Neuronal stem cell (in vitro differentiated cells): ENCODE results near the gene DNASE1L3.
A peak's percentile ranks its signal among the peaks of the same experiment; 100 is the strongest.

Source experiments
- DNase-seq: peaks from one replicate; pipeline ENCODE4 v3.0.0-alpha.2; 2013; ENCODE audit warnings: low spot score
- H2AFZ ChIP-seq: one replicate; pipeline ENCODE4 v1.6.1; 2013; ENCODE audit warnings: mild to moderate bottlenecking, low read length, inconsistent platforms
- H2AK5ac ChIP-seq: 2 replicates; pipeline ENCODE4 v1.6.1; 2013; ENCODE audit warnings: low read depth, mild to moderate bottlenecking, inconsistent platforms, low read length, moderate library complexity, mixed read lengths
- H2BK120ac ChIP-seq: 2 replicates; pipeline ENCODE4 v1.6.1; 2013; ENCODE audit warnings: low read depth, mild to moderate bottlenecking, inconsistent platforms, low read length, moderate library complexity, mixed read lengths
- H2BK12ac ChIP-seq: one replicate; pipeline ENCODE4 v1.6.1; 2013; ENCODE audit warnings: low read length, inconsistent platforms
- H2BK15ac ChIP-seq: 2 replicates; pipeline ENCODE4 v1.6.1; 2013; ENCODE audit warnings: mild to moderate bottlenecking, low read length, inconsistent platforms, mixed read lengths
- H2BK5ac ChIP-seq: one replicate; pipeline ENCODE4 v1.6.1; 2013; ENCODE audit warnings: inconsistent platforms, mild to moderate bottlenecking, low read length, moderate library complexity
- H3K14ac ChIP-seq: one replicate; pipeline ENCODE4 v1.6.1; 2013; ENCODE audit warnings: low read length, inconsistent platforms
- H3K18ac ChIP-seq: 2 replicates; pipeline ENCODE4 v1.6.1; 2013; ENCODE audit warnings: low read length, inconsistent platforms
- H3K23ac ChIP-seq: 2 replicates; pipeline ENCODE4 v1.6.1; 2013; ENCODE audit warnings: low read depth, mild to moderate bottlenecking, mixed read lengths, low read length, inconsistent platforms; ENCODE audit not compliant: poor library complexity
- H3K27ac ChIP-seq: replicated peaks from 3 replicates; pipeline ENCODE4 v1.5.1; 2013; ENCODE audit warnings: low read length, inconsistent platforms
- H3K27me3 ChIP-seq, 3 experiments: 2 replicates each; pipeline ENCODE4 v1.6.1; 2013; ENCODE audit warnings: low read length in 3 of 3, mild to moderate bottlenecking in 2 of 3, inconsistent platforms in 1 of 3, low read depth in 1 of 3, mixed read lengths in 1 of 3, moderate library complexity in 1 of 3; ENCODE audit not compliant: control insufficient read depth in 3 of 3, insufficient read depth in 3 of 3
- H3K36me3 ChIP-seq, 2 donors: replicated peaks in 1 of 2; 2 replicates each; pipeline ENCODE4 v1.6.1; 2013; ENCODE audit warnings: low read length in 2 of 2; ENCODE audit not compliant: control insufficient read depth in 2 of 2, insufficient read depth in 2 of 2
- H3K4ac ChIP-seq: 2 replicates; pipeline ENCODE4 v1.6.1; 2013; ENCODE audit warnings: inconsistent platforms, mild to moderate bottlenecking, low read length, moderate library complexity
- H3K4me1 ChIP-seq, 2 donors: 1 replicate in 1 of 2; 2 replicates in 1 of 2; pipeline ENCODE4 v1.6.1; 2013; ENCODE audit warnings: low read length in 2 of 2, low read depth in 1 of 2; ENCODE audit not compliant: control insufficient read depth in 2 of 2, insufficient read depth in 1 of 2
- H3K4me2 ChIP-seq: one replicate; pipeline ENCODE4 v1.6.1; 2013; ENCODE audit warnings: mild to moderate bottlenecking, low read length, inconsistent platforms; ENCODE audit not compliant: insufficient read depth, poor library complexity, severe bottlenecking
- H3K4me3 ChIP-seq, 2 donors: 2 replicates each; pipeline ENCODE4 v1.5.1; 2013; ENCODE audit warnings: low read length in 2 of 2, mild to moderate bottlenecking in 2 of 2, inconsistent platforms in 1 of 2, moderate library complexity in 1 of 2
- H3K79me1 ChIP-seq: one replicate; pipeline ENCODE4 v1.6.1; 2013; ENCODE audit warnings: low read depth, mild to moderate bottlenecking, inconsistent platforms, low read length, moderate library complexity
- H3K9ac ChIP-seq: one replicate; pipeline ENCODE4 v1.6.1; 2013; ENCODE audit warnings: mild to moderate bottlenecking, low read depth, low read length, inconsistent platforms; ENCODE audit not compliant: poor library complexity
- H3K9me3 ChIP-seq, 2 donors: replicated peaks in 1 of 2; 2 replicates each; pipeline versions ENCODE3 to v1.6.1; 2013; ENCODE audit warnings: low read length in 2 of 2, mild to moderate bottlenecking in 2 of 2, inconsistent platforms in 1 of 2, low read depth in 1 of 2, mixed read lengths in 1 of 2, moderate library complexity in 1 of 2; ENCODE audit not compliant: control insufficient read depth in 2 of 2, insufficient read depth in 1 of 2
- H4K8ac ChIP-seq: one replicate; pipeline ENCODE4 v1.6.1; 2013; ENCODE audit warnings: low read depth, mild to moderate bottlenecking, inconsistent platforms, low read length, moderate library complexity
- H4K91ac ChIP-seq: one replicate; pipeline ENCODE4 v1.6.1; 2013; ENCODE audit warnings: low read length, low read depth, mild to moderate bottlenecking, inconsistent platforms; ENCODE audit not compliant: poor library complexity
- WGBS, 2 donors: extraction: QIAGEN DNeasy Blood & Tissue Kit; methylation state at CpG; one replicate each; pipeline ENCODE4 v1.1.7; 2013; ENCODE audit warnings: missing lambda C conversion rate in 2 of 2, mixed read lengths in 1 of 2; ENCODE audit not compliant: insufficient read length in 2 of 2, insufficient replicate concordance in 1 of 2; ENCODE audit errors: extremely low coverage in 2 of 2; 5-methylcytosine and 5-hydroxymethylcytosine counted together

The DNASE1L3 gene

GRCh38 chr3:58256061-58256460 is 45.3 kb upstream of the DNASE1L3 start:
- Histone ChIP-seq H3K4me1 (peaks cover 0 to 24% of the 10 kb centered on the region in 2 donors), H3K4me3 (no peak overlapping the region)

DNA sequence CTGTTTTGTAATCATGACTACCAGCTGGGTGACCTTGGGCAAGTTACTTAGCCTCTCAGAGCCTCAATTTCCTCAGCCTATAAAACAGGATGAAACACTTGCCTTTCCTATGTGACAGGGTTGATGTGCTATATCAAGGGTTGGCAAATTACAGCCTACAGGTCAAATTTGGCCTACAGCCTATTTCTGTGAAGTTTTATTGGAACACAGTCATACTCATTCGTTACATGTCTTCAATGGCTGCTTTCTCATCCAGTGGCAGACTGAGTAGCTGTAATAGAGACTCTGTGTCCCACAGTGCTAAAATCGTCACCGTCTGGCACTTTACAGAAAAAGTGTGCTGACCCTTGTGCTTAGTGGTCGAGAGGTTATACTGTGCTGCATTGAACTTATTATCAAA is 43.4 kb upstream of the DNASE1L3 start:
- Histone ChIP-seq H3K18ac (no peak overlapping the region), H3K14ac (no peak overlapping the region), H2BK15ac (no peak overlapping the region), H4K91ac (no peak overlapping the region), H2BK120ac (no peak overlapping the region), H3K27ac (no peak overlapping the region), H3K23ac (no peak overlapping the region), H3K36me3 (no peaks in the 10 kb centered on the region), H2AFZ (no peak overlapping the region), H2BK5ac (no peak overlapping the region), H3K4me1 (peaks cover 12 to 23% of the 10 kb centered on the region in 2 donors), H2AK5ac (no peak overlapping the region), H4K8ac (no peak overlapping the region), H3K9ac (no peak overlapping the region), H3K9me3 (no peaks in the 10 kb centered on the region), H3K79me1 (no peaks in the 10 kb centered on the region), H3K4ac (no peak overlapping the region), H3K4me3 (no peak overlapping the region), H2BK12ac (no peak overlapping the region), H3K27me3 (peaks cover 0 to 30% (median 0%) of the 10 kb centered on the region in 3 experiments), H3K4me2 (no peak overlapping the region)
- no peak for DNase-seq
- WGBS, 2 donors = no CpG with 5 or more reads among the region's 4 CpGs

More at GRCh38 chr3:58256061-58256460, 45.3 kb upstream of the DNASE1L3 start:
- no peaks in the 10 kb centered on the region for H3K9me3 ChIP-seq
- H4K8ac ChIP-seq = no peak overlapping the region
- no peak overlapping the region for H2BK12ac ChIP-seq
- H2BK15ac ChIP-seq = no peak overlapping the region
- no peak overlapping the region for H3K27ac ChIP-seq
- no peaks in the 10 kb centered on the region for H3K36me3 ChIP-seq
- no peak overlapping the region for H4K91ac ChIP-seq
- no CpG with 5 or more reads among the region's 1 CpG for WGBS, 2 donors
- no peak overlapping the region for H3K18ac ChIP-seq
- no peak overlapping the region for H2AFZ ChIP-seq
- H2BK120ac ChIP-seq = no peak overlapping the region
- H3K27me3 ChIP-seq = peaks cover 0 to 30% (median 0%) of the 10 kb centered on the region in 3 experiments
- H3K23ac ChIP-seq = no peak overlapping the region
- H3K79me1 ChIP-seq = no peaks in the 10 kb centered on the region
- H3K9ac ChIP-seq = no peak overlapping the region
- no peak overlapping the region for H3K4ac ChIP-seq
- H2BK5ac ChIP-seq = no peak overlapping the region
- no peak overlapping the region for H3K14ac ChIP-seq
- no peak overlapping the region for H2AK5ac ChIP-seq
- DNase-seq = no peak
- no peak overlapping the region for H3K4me2 ChIP-seq

- H2BK5ac ChIP-seq = no peak overlapping the region
- no peak overlapping the region for H3K23ac ChIP-seq
- no peak overlapping the region for H2BK120ac ChIP-seq
- H3K14ac ChIP-seq = no peak overlapping the region
- H4K8ac ChIP-seq = no peak overlapping the region
- no peaks in the 10 kb centered on the region for H3K79me1 ChIP-seq
- no peak for DNase-seq
- no peak overlapping the region for H3K9ac ChIP-seq
- H4K91ac ChIP-seq = no peak overlapping the region
- H3K4me1 ChIP-seq = peaks cover 13 to 15% of the 10 kb centered on the region in 2 donors
- no peak overlapping the region for H2AK5ac ChIP-seq
- H3K4ac ChIP-seq = no peak overlapping the region
- H2AFZ ChIP-seq = no peak overlapping the region
- H3K18ac ChIP-seq = peak overlapping the region; percentile 46
- peaks cover 0 to 43% (median 0%) of the 10 kb centered on the region in 3 experiments for H3K27me3 ChIP-seq
- no peak overlapping the region for H3K27ac ChIP-seq
- H3K4me2 ChIP-seq = no peak overlapping the region
- no peak overlapping the region for H3K4me3 ChIP-seq
- H3K36me3 ChIP-seq = no peaks in the 10 kb centered on the region
- H3K9me3 ChIP-seq = no peaks in the 10 kb centered on the region
- H2BK12ac ChIP-seq = no peak overlapping the region
- no CpG with 5 or more reads among the region's 3 CpGs for WGBS, 2 donors
- H2BK15ac ChIP-seq = no peak overlapping the region
Observed at GRCh38 chr3:58251631-58252035, 40.9 kb upstream of the DNASE1L3 start.

GRCh38 chr3:58250093-58250707 is 39.4 kb upstream of the DNASE1L3 start:
- Histone ChIP-seq H4K91ac (peak overlapping the region; percentile 5), H3K14ac (no peak overlapping the region), H4K8ac (no peak overlapping the region), H3K4ac (no peak overlapping the region), H2AFZ (no peak overlapping the region), H3K27ac (peak overlapping the region; percentile 87), H2BK15ac (no peak overlapping the region), H3K23ac (no peak overlapping the region), H2BK5ac (no peak overlapping the region), H2BK120ac (no peak overlapping the region), H3K9me3 (no peaks in the 10 kb centered on the region), H3K36me3 (no peaks in the 10 kb centered on the region), H3K4me3 (no peak overlapping the region), H3K4me1 (peaks cover 18 to 20% of the 10 kb centered on the region in 2 donors), H3K9ac (no peak overlapping the region), H3K79me1 (no peaks in the 10 kb centered on the region), H3K18ac (peak overlapping the region; percentile 45), H3K4me2 (peak overlapping the region; percentile 40), H3K27me3 (peaks cover 0 to 54% (median 0%) of the 10 kb centered on the region in 3 experiments), H2BK12ac (peak overlapping the region; percentile 10), H2AK5ac (no peak overlapping the region)
- WGBS, 2 donors = no CpG with 5 or more reads among the region's 8 CpGs
- DNase-seq = peak; percentile 33
